Neutrophil (primary cell): ENCODE measurements around the gene MED6.

Experiments used
- H3K27ac ChIP-seq: fragments of 200-600 bp; sonication (generic); 2 replicates; pipeline ENCODE4 v1.5.1; 2016; ENCODE audit warnings: mild to moderate bottlenecking, moderate library complexity
- H3K27me3 ChIP-seq: fragments of 200-600 bp; sonication (generic); 2 replicates; pipeline ENCODE4 v1.6.0; 2016; ENCODE audit warnings: mild to moderate bottlenecking
- H3K36me3 ChIP-seq: fragments of 200-600 bp; sonication (generic); 2 replicates; pipeline ENCODE4 v1.5.1; 2017
- H3K4me1 ChIP-seq, 2 experiments: fragments of 200-600 bp in 1 of 2; sonication (generic) in 1 of 2; 1 replicate in 1 of 2; 2 replicates in 1 of 2; pipeline versions ENCODE4 v1.5.1 to v1.6.1; 2013 to 2016; ENCODE audit warnings: low read depth in 1 of 2, low read length in 1 of 2, mild to moderate bottlenecking in 1 of 2, moderate library complexity in 1 of 2; ENCODE audit not compliant: control insufficient read depth in 1 of 2, insufficient read depth in 1 of 2
- H3K4me3 ChIP-seq, 2 experiments: fragments of 200-600 bp in 1 of 2; sonication (generic) in 1 of 2; 1 replicate in 1 of 2; 2 replicates in 1 of 2; pipeline ENCODE4 v1.5.1; 2013 to 2016; ENCODE audit warnings: low read depth in 1 of 2, low read length in 1 of 2, mild to moderate bottlenecking in 1 of 2, moderate library complexity in 1 of 2
- H3K9me3 ChIP-seq: fragments of 200-600 bp; sonication (generic); 2 replicates; pipeline ENCODE4 v1.5.1; 2016
- CTCF ChIP-seq: fragments of 200-600 bp; sonication (generic); IDR thresholded peaks from 2 replicates; pipeline ENCODE4 v1.5.1; 2016; ENCODE audit warnings: antibody characterized with exemption

Gene MED6

GRCh38 chr14:70600382-70601157, at the start of gene MED6:
TSS of gene MED6 (minus strand) at chr14:70600655. CDS start at chr14:70600637, 18 bp downstream.
- no peak for TF ChIP-seq CTCF
- peak within 1 kb of the TSS; percentile 66 to 96 for H3K4me3 ChIP-seq
- peaks cover 12% of the 10 kb centered on the region for H3K36me3 ChIP-seq
- peaks cover 11 to 14% of the 10 kb centered on the region in 2 experiments for H3K4me1 ChIP-seq
- H3K27me3 ChIP-seq = peaks cover 40% of the 10 kb centered on the region
- H3K27ac ChIP-seq = peak within 1 kb of the TSS; percentile 66
- no peaks in the 10 kb centered on the region for H3K9me3 ChIP-seq

GRCh38 chr14:70649803-70650202, 49.3 kb upstream of the MED6 start:
- Histone ChIP-seq H3K4me3 (no peak overlapping the region), H3K27me3 (peaks cover 25% of the 10 kb centered on the region), H3K9me3 (no peaks in the 10 kb centered on the region), H3K4me1 (peaks cover 2 to 9% of the 10 kb centered on the region in 2 experiments), H3K27ac (no peak overlapping the region), H3K36me3 (no peaks in the 10 kb centered on the region)
- TF ChIP-seq CTCF = no peak

GRCh38 chr14:70648346-70648745, 47.9 kb upstream of the MED6 start:
- H3K27ac ChIP-seq = no peak overlapping the region
- peaks cover 0 to 4% of the 10 kb centered on the region in 2 experiments for H3K4me1 ChIP-seq

GRCh38 chr14:70646705-70647104, 46.2 kb upstream of the MED6 start:
- TF ChIP-seq CTCF = no peak
- Histone ChIP-seq H3K4me3 (no peak overlapping the region), H3K36me3 (no peaks in the 10 kb centered on the region), H3K9me3 (no peaks in the 10 kb centered on the region), H3K27me3 (peaks cover 54% of the 10 kb centered on the region), H3K4me1 (peaks cover 8 to 17% of the 10 kb centered on the region in 2 experiments), H3K27ac (no peak overlapping the region)

More at GRCh38 chr14:70648346-70648745, 47.9 kb upstream of the MED6 start:
- Histone ChIP-seq H3K9me3 (no peaks in the 10 kb centered on the region), H3K36me3 (no peaks in the 10 kb centered on the region), H3K27me3 (peaks cover 40% of the 10 kb centered on the region), H3K4me3 (no peak overlapping the region)
- TF ChIP-seq CTCF = no peak

GRCh38 chr14:70645892-70646291, 45.4 kb upstream of the MED6 start:
- H3K27ac ChIP-seq = no peak overlapping the region
- no peak for TF ChIP-seq CTCF
- no peak overlapping the region for H3K4me3 ChIP-seq
- peaks cover 13 to 23% of the 10 kb centered on the region in 2 experiments for H3K4me1 ChIP-seq
- peaks cover 63% of the 10 kb centered on the region for H3K27me3 ChIP-seq
- no peaks in the 10 kb centered on the region for H3K36me3 ChIP-seq
- H3K9me3 ChIP-seq = no peaks in the 10 kb centered on the region
